A549 treated with CpdA at 1 μM for 4 hours (cell line): ENCODE data around the gene SKOR2. TPM values are rescaled to one million over a fixed set of nuclear protein-coding genes. Genes with fewer than 3 reads are reported as not detected.

Source experiments
- total RNA-seq: library from RNA; stranded (reverse); fragments of 200-300 nt; extraction: Qiagen RNA extraction; gene quantifications from 5 replicates; pipeline ENCODE4 v1.2.3, GENCODE V29; 2022; ENCODE audit warnings: low read depth

SKOR2 gene
- total RNA-seq: not detected in 5 replicates

DNA sequence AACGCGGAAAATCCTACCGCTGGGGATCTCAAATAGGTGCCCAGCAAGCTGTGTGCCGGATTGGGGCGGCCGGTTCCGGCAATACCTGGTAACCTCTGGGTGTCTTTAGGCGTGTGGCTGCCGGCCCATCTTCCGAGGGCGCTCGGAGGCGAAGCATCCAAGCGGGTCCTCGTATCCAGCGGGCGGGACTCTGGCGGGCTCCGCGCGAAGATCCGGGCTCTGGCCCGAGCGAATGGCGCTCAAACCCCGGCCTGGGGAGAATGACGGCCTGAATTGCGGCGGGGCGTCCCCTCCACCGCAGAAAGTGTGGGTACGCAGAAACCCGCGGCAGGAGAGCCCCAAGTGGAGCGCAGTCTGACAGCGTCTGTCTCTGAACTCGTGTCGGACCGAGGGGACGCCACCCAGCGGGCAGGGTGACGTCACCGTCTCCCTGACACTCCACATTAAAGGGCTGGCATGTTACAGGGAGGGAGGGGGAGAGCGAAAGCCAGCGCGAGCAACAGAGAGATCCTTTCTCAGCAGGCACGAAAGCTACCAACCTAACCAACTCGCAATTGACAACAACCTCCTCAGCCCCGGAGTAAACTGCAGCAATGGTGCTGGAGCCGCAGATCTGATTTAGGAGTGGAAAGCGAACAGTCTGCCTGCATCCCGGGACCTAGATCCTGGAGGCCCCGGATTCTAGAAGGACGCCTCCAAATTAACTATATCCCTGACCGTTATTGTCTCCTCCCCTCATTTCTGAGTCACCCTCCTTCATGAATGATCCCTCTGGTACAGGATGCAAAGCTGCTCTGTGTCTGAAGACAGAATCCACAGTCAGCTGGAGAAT, at the start of gene SKOR2:
Gene SKOR2, minus strand, starts transcription at position 372 of the 832 bp plus-strand sequence. CDS start 2,477 bp downstream, outside the sequence.

DNA sequence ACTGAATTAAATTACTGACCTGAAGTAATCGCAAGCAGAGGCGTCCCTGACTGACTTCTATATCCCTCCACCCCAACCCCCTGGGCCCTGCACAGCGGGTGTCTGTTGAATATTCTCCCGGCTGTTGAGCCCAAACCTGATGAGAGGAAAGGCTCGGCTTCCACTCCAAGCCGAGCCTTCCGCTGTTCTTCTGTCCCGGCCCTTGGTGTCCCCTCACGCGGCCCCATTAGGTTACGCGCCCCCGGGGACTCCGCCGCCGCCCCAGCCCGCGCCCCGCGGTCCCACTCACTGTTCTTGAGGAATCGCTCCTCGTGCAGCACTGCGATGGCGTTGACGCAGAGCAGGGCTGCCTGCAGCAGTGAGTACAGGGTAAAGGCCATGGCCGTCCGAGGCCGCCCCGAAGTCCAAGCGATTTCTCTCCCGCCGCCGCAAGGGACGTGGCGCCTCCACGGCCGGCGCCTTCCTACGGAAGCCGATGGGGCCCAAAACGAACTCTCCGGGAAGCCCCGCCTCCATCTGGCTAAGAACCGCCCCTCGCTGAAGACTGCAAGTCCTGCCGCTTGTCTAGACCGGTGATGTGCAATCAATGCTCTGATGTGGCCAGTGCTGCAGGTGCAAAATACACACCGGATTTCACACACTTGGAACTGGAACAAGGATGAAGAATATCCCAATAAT, 75.4 kb downstream of the SKOR2 start, which contains the start of gene IER3IP1:
Gene IER3IP1, minus strand, starts transcription at position 467 of the 678 bp plus-strand sequence. Its CDS starts 87 bp downstream, at position 380.

Other genes starting within 250 kb of the SKOR2 start
- not detected in 5 replicates for gene ELOA2, start 216.0 kb downstream of the SKOR2 start, total RNA-seq
- 7.6 to 10.5 TPM (median 9.4 TPM) in 5 replicates for gene HDHD2, start 101.2 kb downstream of the SKOR2 start, total RNA-seq
- gene IER3IP1, start 75.3 kb downstream of the SKOR2 start, total RNA-seq: 17.4 to 32.5 TPM (median 19.5 TPM) in 5 replicates